HCT116 (cell line): ENCODE data around the gene SCYGR3. TPM values are rescaled to one million over a fixed set of nuclear protein-coding genes. Genes with fewer than 3 reads are reported as not detected.

Experiments
- ATAC-seq: fragments of 200-7000 bp; cut with Tn5 transposase; 2 replicates; pipeline ENCODE4 v1.9.1; 2020; ENCODE audit warnings: mild to moderate bottlenecking, moderate library complexity
- BruUV-seq: library from RNA; stranded (reverse); fragments of 400-500 nt; replicated peaks from 2 replicates; lab custom pipeline; 2021; lab: Mats Ljungman, UMichigan
- CTCF ChIA-PET: fragments of 300-600 bp; sonication (Branson Sonifier 250); formaldehyde crosslinking; loops from one replicate; lab custom pipeline; 2021; ENCODE audit warnings: antibody characterized with exemption; lab: Charles Lee
- POLR2A ChIA-PET: fragments of 300-600, 350-600 bp; sonication (Branson Sonifier 250); formaldehyde crosslinking; loops from one replicate; lab custom pipeline; 2021; ENCODE audit warnings: antibody characterized with exemption; lab: Charles Lee
- RAD21 ChIA-PET, 2 experiments: fragments of 300-600 bp; sonication (Branson Sonifier 250); formaldehyde crosslinking; loops; one replicate each; lab custom pipeline; 2023; ENCODE audit warnings: low total read pairs in 2 of 2; ENCODE audit not compliant: uncharacterized antibody in 2 of 2, unreplicated experiment in 2 of 2, low non-redundant PET in 1 of 2; lab: Charles Lee
- DNase-seq: peaks from one replicate; pipeline ENCODE4 v3.0.0-alpha.2; 2010; ENCODE audit warnings: low read depth, low spot score
- H2AFZ ChIP-seq: fragments of 200-600 bp; shearing (Covaris generic), sonication (generic); 2 replicates; pipeline ENCODE4 v1.6.1; 2017; ENCODE audit warnings: low read depth, mixed run types, mixed read lengths, antibody characterized with exemption, low read length; ENCODE audit not compliant: poor library complexity, severe bottlenecking
- H3K27ac ChIP-seq: 2 replicates; pipeline ENCODE4 v1.5.1; 2012; ENCODE audit warnings: low read depth, low read length
- H3K27me3 ChIP-seq: fragments of 200-600 bp; sonication (generic); 2 replicates; pipeline ENCODE4 v1.6.1; 2016; ENCODE audit warnings: mixed run types, low read length, mixed read lengths; ENCODE audit not compliant: insufficient read depth
- H3K36me3 ChIP-seq, 2 experiments: fragments of 200-500 bp in 1 of 2; fragments of 200-600 bp in 1 of 2; sonication (Bioruptor generic) in 1 of 2; sonication (generic) in 1 of 2; 2 replicates each; pipeline versions ENCODE4 v1.5.1 to v1.6.1; 2014 to 2016; ENCODE audit warnings: low read length in 2 of 2, inconsistent platforms in 1 of 2, mixed read lengths in 1 of 2, mixed run types in 1 of 2; ENCODE audit not compliant: insufficient read depth in 2 of 2, control insufficient read depth in 1 of 2
- H3K4me1 ChIP-seq, 2 experiments: fragments of 200-600 bp in 1 of 2; sonication (generic) in 1 of 2; 2 replicates each; pipeline versions ENCODE4 v1.5.1 to v1.6.1; 2012 to 2017; ENCODE audit warnings: low read length in 2 of 2, inconsistent platforms in 1 of 2, mild to moderate bottlenecking in 1 of 2, mixed read lengths in 1 of 2, mixed run types in 1 of 2, moderate library complexity in 1 of 2; ENCODE audit not compliant: insufficient read depth in 2 of 2, control insufficient read depth in 1 of 2
- H3K4me2 ChIP-seq: fragments of 200-600 bp; sonication (generic); 2 replicates; pipeline ENCODE4 v1.6.1; 2017; ENCODE audit warnings: mixed run types, low read length, mixed read lengths
- H3K4me3 ChIP-seq, 2 experiments: fragments of 200-600 bp in 1 of 2; sonication (generic) in 1 of 2; replicated peaks in 1 of 2; 2 replicates each; pipeline ENCODE4 v1.5.1; 2011 to 2016; ENCODE audit warnings: low read length in 2 of 2, control low read depth in 1 of 2, low read depth in 1 of 2, mild to moderate bottlenecking in 1 of 2, mixed read lengths in 1 of 2, mixed run types in 1 of 2
- H3K79me2 ChIP-seq: fragments of 200-600 bp; sonication (generic); 2 replicates; pipeline ENCODE4 v1.6.1; 2017; ENCODE audit warnings: mild to moderate bottlenecking, mixed run types, low read length, moderate library complexity, mixed read lengths; ENCODE audit not compliant: insufficient read depth
- H3K9ac ChIP-seq: fragments of 200-600 bp; sonication (generic); 2 replicates; pipeline ENCODE4 v1.6.1; 2016; ENCODE audit warnings: low read length, mixed read lengths
- H3K9me2 ChIP-seq: fragments of 200-600 bp; sonication (generic), shearing (Covaris generic); 2 replicates; pipeline ENCODE4 v1.6.1; 2017; ENCODE audit warnings: mixed run types, mild to moderate bottlenecking, moderate library complexity; ENCODE audit not compliant: insufficient read depth
- H3K9me3 ChIP-seq, 2 experiments: fragments of 200-500 bp in 1 of 2; fragments of 200-600 bp in 1 of 2; sonication (Bioruptor generic) in 1 of 2; sonication (generic) in 1 of 2; 2 replicates each; pipeline ENCODE4 v1.6.1; 2014 to 2017; ENCODE audit warnings: low read length in 2 of 2, mixed read lengths in 2 of 2, inconsistent platforms in 1 of 2, low read depth in 1 of 2, mild to moderate bottlenecking in 1 of 2, mixed run types in 1 of 2, moderate library complexity in 1 of 2; ENCODE audit not compliant: control insufficient read depth in 1 of 2, insufficient read depth in 1 of 2
- H4K20me1 ChIP-seq: fragments of 200-600 bp; sonication (generic), shearing (Covaris generic); 2 replicates; pipeline ENCODE4 v1.6.1; 2017; ENCODE audit warnings: mixed run types, mild to moderate bottlenecking, moderate library complexity; ENCODE audit not compliant: insufficient read depth
- RAD21 ChIP-seq: IDR thresholded peaks from 2 replicates; pipeline ENCODE4 v1.6.1; 2012; ENCODE audit warnings: low read depth, mild to moderate bottlenecking
- REST ChIP-seq: IDR thresholded peaks from 2 replicates; pipeline ENCODE4 v1.6.1; 2012; ENCODE audit warnings: low read depth
- intact Hi-C: fragments of 100-400 bp; cut with micrococcal nuclease; formaldehyde crosslinking; loops from 2 replicates; pipeline ENCODE4 v1.10.0; 2022
- total RNA-seq: library from RNA; stranded (reverse); gene quantifications from one replicate; pipeline ENCODE4 v1.2.1, GENCODE V29; 2021; ENCODE audit not compliant: unreplicated experiment
- TF ChIP-seq, protein P1 (sequence below): IDR thresholded peaks from 2 replicates; pipeline ENCODE4 v1.6.1; 2012

The SCYGR3 gene
- total RNA-seq, 1 experiment from 2014 or later: not detected

GRCh38 chr2:227610123-227610522 lies 4.5 kb downstream of the SCYGR3 start (continued):
- no peak for TF ChIP-seq REST
- TF ChIP-seq RAD21: no peak

DNA sequence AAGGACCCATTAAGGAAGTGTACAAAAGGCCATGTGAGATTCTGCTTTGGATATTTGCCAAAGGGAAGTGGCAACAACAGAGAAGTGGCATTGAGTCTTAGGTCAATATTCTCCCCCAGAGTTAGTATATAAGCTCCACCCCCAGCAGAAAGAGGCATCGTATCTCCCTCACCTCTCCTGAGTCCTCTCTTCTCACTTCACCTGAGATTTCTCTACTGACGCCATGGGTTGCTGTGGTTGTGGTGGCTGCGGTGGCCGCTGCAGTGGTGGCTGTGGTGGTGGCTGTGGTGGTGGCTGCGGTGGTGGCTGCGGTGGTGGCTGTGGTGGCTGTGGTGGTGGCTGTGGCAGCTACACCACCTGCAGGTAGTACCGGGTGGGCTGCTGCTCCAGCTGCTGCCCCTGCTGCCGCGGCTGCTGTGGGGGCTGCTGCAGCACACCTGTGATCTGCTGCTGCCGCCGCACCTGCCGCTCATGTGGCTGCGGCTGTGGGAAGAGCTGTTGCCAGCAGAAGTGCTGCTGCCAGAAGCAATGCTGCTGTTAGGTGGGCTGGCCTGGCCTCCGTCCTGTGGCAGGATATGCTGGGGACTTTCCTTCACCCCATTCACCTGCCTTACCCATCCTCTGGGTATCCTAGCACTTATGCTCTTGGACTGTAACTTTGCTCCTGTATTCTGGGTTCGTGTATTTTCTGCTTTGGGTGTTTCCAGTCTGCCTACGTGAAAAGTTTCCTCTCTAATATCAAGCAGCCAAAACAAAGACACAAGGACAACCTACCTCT lies 5.9 kb downstream of the SCYGR3 start:
- Histone ChIP-seq H3K4me1 (no peaks in the 10 kb centered on the region), H3K4me3 (no peak overlapping the region), H3K9ac (no peak overlapping the region), H3K79me2 (no peaks in the 10 kb centered on the region), H3K27ac (no peak overlapping the region)
- DNase-seq: no peak
- POLR2A ChIA-PET: no interaction called here
- intact Hi-C loops: no loop called here
- TF ChIP-seq, protein P1, sequence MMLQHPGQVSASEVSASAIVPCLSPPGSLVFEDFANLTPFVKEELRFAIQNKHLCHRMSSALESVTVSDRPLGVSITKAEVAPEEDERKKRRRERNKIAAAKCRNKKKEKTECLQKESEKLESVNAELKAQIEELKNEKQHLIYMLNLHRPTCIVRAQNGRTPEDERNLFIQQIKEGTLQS: no peak
- TF ChIP-seq, all 23 proteins: peak for 0
- Histone ChIP-seq H4K20me1 (no peaks in the 10 kb centered on the region), H2AFZ (no peak overlapping the region), H3K4me2 (no peak overlapping the region), H3K9me3 (no peaks in the 10 kb centered on the region), H3K9me2 (no peaks in the 10 kb centered on the region), H3K27me3 (no peaks in the 10 kb centered on the region), H3K36me3 (no peaks in the 10 kb centered on the region)
- BruUV-seq: no TSS peak
- ATAC-seq: no peak
- ChIA-PET RAD21 (no interaction called here), CTCF (no interaction called here)
